OCI-LY1 (cell line): Measurements from ENCODE around the gene XYLT1.
A peak's percentile ranks its signal among the peaks of the same experiment; 100 is the strongest.

Experiments
- H2AFZ ChIP-seq: fragments of 200-600 bp; sonication (generic), shearing (Covaris generic); 2 replicates; pipeline ENCODE4 v1.6.0; 2014; ENCODE audit warnings: antibody characterized with exemption, mild to moderate bottlenecking, low read length
- H3F3A ChIP-seq: fragments of 200-600 bp; sonication (generic), shearing (Covaris generic); 2 replicates; pipeline ENCODE4 v1.6.0; 2014; ENCODE audit warnings: mild to moderate bottlenecking, antibody characterized with exemption, low read length, moderate library complexity; ENCODE audit not compliant: insufficient read depth
- H3K27ac ChIP-seq: fragments of 200-600 bp; sonication (generic); 2 replicates; pipeline ENCODE4 v1.5.1; 2014; ENCODE audit warnings: low read length, mixed run types, mild to moderate bottlenecking, low read depth; ENCODE audit not compliant: poor library complexity, severe bottlenecking
- H3K27me3 ChIP-seq: fragments of 200-600 bp; sonication (generic); 2 replicates; pipeline ENCODE4 v1.6.0; 2014; ENCODE audit warnings: antibody characterized with exemption, mild to moderate bottlenecking, low read length, moderate library complexity; ENCODE audit not compliant: insufficient read depth
- H3K36me3 ChIP-seq: fragments of 200-600 bp; sonication (generic); 2 replicates; pipeline ENCODE4 v1.6.1; 2014; ENCODE audit warnings: mild to moderate bottlenecking, antibody characterized with exemption, low read length, moderate library complexity, mixed read lengths; ENCODE audit not compliant: insufficient read depth
- H3K4me1 ChIP-seq: fragments of 200-600 bp; sonication (generic); 2 replicates; pipeline ENCODE4 v1.5.1; 2014; ENCODE audit warnings: mild to moderate bottlenecking, low read length, moderate library complexity; ENCODE audit not compliant: insufficient read depth, severe bottlenecking
- H3K4me2 ChIP-seq: fragments of 200-600 bp; sonication (generic), shearing (Covaris generic); 2 replicates; pipeline ENCODE4 v1.6.1; 2014; ENCODE audit warnings: low read length
- H3K4me3 ChIP-seq: fragments of 200-600 bp; sonication (generic); 2 replicates; pipeline ENCODE4 v1.5.1; 2014; ENCODE audit warnings: low read length, low read depth, mild to moderate bottlenecking, mixed read lengths; ENCODE audit not compliant: poor library complexity, severe bottlenecking
- H3K79me2 ChIP-seq: fragments of 200-600 bp; shearing (Covaris generic); 2 replicates; pipeline ENCODE4 v1.6.1; 2016; ENCODE audit warnings: mixed run types, low read length, mixed read lengths; ENCODE audit not compliant: insufficient read depth
- H3K9ac ChIP-seq: fragments of 200-600 bp; sonication (generic), shearing (Covaris generic); 2 replicates; pipeline ENCODE4 v1.6.1; 2014; ENCODE audit warnings: mild to moderate bottlenecking, low read length, mixed read lengths
- H3K9me2 ChIP-seq: fragments of 200-600 bp; sonication (generic), shearing (Covaris generic); 2 replicates; pipeline ENCODE4 v1.6.1; 2014; ENCODE audit warnings: low read depth, mild to moderate bottlenecking, low read length, mixed read lengths
- H3K9me3 ChIP-seq: fragments of 200-600 bp; shearing (Covaris generic); 2 replicates; pipeline ENCODE4 v1.6.1; 2014; ENCODE audit warnings: low read length, mixed read lengths
- H4K20me1 ChIP-seq: fragments of 200-600 bp; sonication (generic), shearing (Covaris generic); 2 replicates; pipeline ENCODE4 v1.6.0; 2016; ENCODE audit warnings: mild to moderate bottlenecking, low read length; ENCODE audit not compliant: insufficient read depth
- CTCF ChIP-seq: fragments of 200-600 bp; sonication (generic), shearing (Covaris generic); IDR thresholded peaks from 2 replicates; pipeline ENCODE4 v1.5.1; 2017; ENCODE audit warnings: mild to moderate bottlenecking, antibody characterized with exemption, low read length, moderate library complexity, mixed read lengths
- EZH2 ChIP-seq: fragments of 200-600 bp; sonication (generic), shearing (Covaris generic); IDR thresholded peaks from 2 replicates; pipeline ENCODE4 v1.8.0; 2017; ENCODE audit warnings: borderline replicate concordance, mixed run types, mild to moderate bottlenecking, antibody characterized with exemption, low read length, moderate library complexity, mixed read lengths

XYLT1 gene

GRCh38 chr16:17301593-17302135 lies 169.1 kb downstream of the XYLT1 start:
- H3K4me2 ChIP-seq = peak overlapping the region; percentile 50; the same call in 1 of the 2 replicates
- H2AFZ ChIP-seq = no peak overlapping the region
- H3K79me2 ChIP-seq = 0 out of 2 replicates have a peak, but pooled peaks cover 4% of the 10 kb centered on the region
- H4K20me1 ChIP-seq = no peaks in the 10 kb centered on the region
- no peaks in the 10 kb centered on the region; the same call in 1 of the 2 replicates for H3K36me3 ChIP-seq
- peaks cover 63% of the 10 kb centered on the region for H3K4me1 ChIP-seq
- TF ChIP-seq EZH2 (no peak), CTCF (no peak)
- no peaks in the 10 kb centered on the region for H3K9me2 ChIP-seq
- no peaks in the 10 kb centered on the region for H3K9me3 ChIP-seq
- H3K4me3 ChIP-seq = peak overlapping the region; percentile 2
- H3K9ac ChIP-seq = peak overlapping the region; percentile 52; the same call in 1 of the 2 replicates
- no peaks in the 10 kb centered on the region for H3K27me3 ChIP-seq
- H3F3A ChIP-seq = peaks cover 7% of the 10 kb centered on the region; the same call in 1 of the 2 replicates
- H3K27ac ChIP-seq = peak overlapping the region; percentile 94

- H3K27ac ChIP-seq = peak overlapping the region; percentile 94
- no peaks in the 10 kb centered on the region for H3K9me2 ChIP-seq
- H3K4me1 ChIP-seq = peaks cover 62% of the 10 kb centered on the region
- H3K27me3 ChIP-seq = no peaks in the 10 kb centered on the region
- no peaks in the 10 kb centered on the region for H4K20me1 ChIP-seq
- no peaks in the 10 kb centered on the region for H3K9me3 ChIP-seq
- peaks cover 7% of the 10 kb centered on the region; the same call in 1 of the 2 replicates for H3F3A ChIP-seq
- H2AFZ ChIP-seq = no peak overlapping the region
- H3K79me2 ChIP-seq = 0 out of 2 replicates have a peak, but pooled peaks cover 4% of the 10 kb centered on the region
- H3K4me3 ChIP-seq = peak overlapping the region; percentile 2
- TF ChIP-seq CTCF (no peak), EZH2 (no peak)
- H3K36me3 ChIP-seq = no peaks in the 10 kb centered on the region; the same call in 1 of the 2 replicates
- H3K4me2 ChIP-seq = peak overlapping the region; percentile 50
- peak overlapping the region; percentile 52 for H3K9ac ChIP-seq
Observed at GRCh38 chr16:17301184-17301583, 169.6 kb downstream of the XYLT1 start.

- Histone ChIP-seq H3K9me2 (no peaks in the 10 kb centered on the region), H3K4me2 (no peak overlapping the region), H3K27me3 (no peaks in the 10 kb centered on the region), H3F3A (peaks cover 7% of the 10 kb centered on the region; the same call in 1 of the 2 replicates), H2AFZ (no peak overlapping the region), H3K4me3 (no peak overlapping the region), H4K20me1 (no peaks in the 10 kb centered on the region), H3K9ac (no peak overlapping the region), H3K79me2 (0 out of 2 replicates have a peak, but pooled peaks cover 4% of the 10 kb centered on the region), H3K4me1 (peaks cover 53% of the 10 kb centered on the region), H3K9me3 (no peaks in the 10 kb centered on the region), H3K36me3 (no peaks in the 10 kb centered on the region; the same call in 1 of the 2 replicates), H3K27ac (no peak overlapping the region)
- TF ChIP-seq CTCF = no peak
- no peak for TF ChIP-seq EZH2
Observed at GRCh38 chr16:17299790-17300189, 171.0 kb downstream of the XYLT1 start.
